Uterus (tissue), 4 donors: ENCODE data around the gene CCDC182. TPM values are rescaled to one million over a fixed set of nuclear protein-coding genes. Genes with fewer than 3 reads are reported as not detected.
A peak's percentile ranks its signal among the peaks of the same experiment; 100 is the strongest.

Source experiments
- DNase-seq, 2 donors: peaks; one replicate each; pipeline ENCODE4 v3.0.0-alpha.2; 2019 to 2020
- H3K27ac ChIP-seq, 2 donors: fragments of 200-600 bp; sonication (generic); 1 replicate in 1 of 2; 2 replicates in 1 of 2; pipeline ENCODE4 v1.5.1; 2016 to 2018
- H3K27me3 ChIP-seq, 2 donors: fragments of 200-600 bp; sonication (generic); one replicate each; pipeline ENCODE4 v1.5.1; 2018 to 2019; ENCODE audit warnings: control low read depth in 1 of 2
- H3K36me3 ChIP-seq, 2 donors: fragments of 200-600 bp; sonication (generic); one replicate each; pipeline ENCODE4 v1.5.1; 2019; ENCODE audit warnings: control low read depth in 1 of 2
- H3K4me1 ChIP-seq, 2 donors: fragments of 200-600 bp; sonication (generic); one replicate each; pipeline ENCODE4 v1.5.1; 2018 to 2019; ENCODE audit warnings: control low read depth in 1 of 2
- H3K4me3 ChIP-seq, 2 donors: fragments of 200-600 bp; sonication (generic); 1 replicate in 1 of 2; 2 replicates in 1 of 2; pipeline ENCODE4 v1.5.1; 2018 to 2019; ENCODE audit warnings: mild to moderate bottlenecking in 1 of 2
- H3K9me3 ChIP-seq, 2 donors: fragments of 200-600 bp; sonication (generic); one replicate each; pipeline ENCODE4 v1.5.1; 2019; ENCODE audit warnings: control low read depth in 1 of 2
- CTCF ChIP-seq, 4 experiments: fragments of 200-600 bp in 2 of 4; fragments of 450-650 bp in 2 of 4; sonication (generic) in 2 of 4; IDR thresholded peaks; one replicate each; pipeline ENCODE4 v1.5.1; 2016 to 2019; ENCODE audit warnings: antibody characterized with exemption in 4 of 4, mild to moderate bottlenecking in 2 of 4, moderate library complexity in 1 of 4
- POLR2A ChIP-seq, 2 donors: fragments of 450-650 bp; IDR thresholded peaks; one replicate each; pipeline ENCODE4 v1.6.1; 2016; ENCODE audit warnings: antibody characterized with exemption in 2 of 2, mild to moderate bottlenecking in 1 of 2, moderate library complexity in 1 of 2
- intact Hi-C: fragments of 100-400 bp; cut with DNase I; formaldehyde crosslinking; loops from one replicate; pipeline ENCODE4 v1.15.1; 2023; ENCODE audit warnings: low total_unique reads
- total RNA-seq, 4 donors: library from RNA; depleted of rRNA in 3 of 4; stranded (reverse); fragments of >200 nt in 3 of 4; gene quantifications; one replicate each; pipeline versions ENCODE4 v1.1.0 to v1.2.4, GENCODE V29; 2014 to 2023
- donor health status: DM: yes; HTN: yes; CAD: no.

CCDC182 gene
- total RNA-seq, 4 donors from 2014 or later = not detected

GRCh38 chr17:57783338-57783742 lies 38.2 kb upstream of the CCDC182 start:
- Histone ChIP-seq H3K27me3 (no peaks in the 10 kb centered on the region), H3K4me3 (no peak overlapping the region), H3K9me3 (no peaks in the 10 kb centered on the region), H3K27ac (no peak overlapping the region), H3K4me1 (no peaks in the 10 kb centered on the region), H3K36me3 (no peaks in the 10 kb centered on the region)
- DNase-seq = peak; percentile 29 to 36
- TF ChIP-seq CTCF (IDR thresholded peaks at IDR 0.05) = peak; percentile 29 to 60 (median 45)
- TF ChIP-seq POLR2A (IDR thresholded peaks at IDR 0.05) = no peak
- intact Hi-C loops = no loop called here

GRCh38 chr17:57782647-57783337 lies 37.7 kb upstream of the CCDC182 start:
- no peak for DNase-seq
- H3K27me3 ChIP-seq = no peaks in the 10 kb centered on the region
- no peak for TF ChIP-seq POLR2A (IDR thresholded peaks at IDR 0.05)
- TF ChIP-seq CTCF (IDR thresholded peaks at IDR 0.05) = no peak

GRCh38 chr17:57782062-57782490 lies 37.0 kb upstream of the CCDC182 start:
- H3K36me3 ChIP-seq = no peaks in the 10 kb centered on the region
- H3K4me1 ChIP-seq = no peaks in the 10 kb centered on the region
- no peak for TF ChIP-seq CTCF (IDR thresholded peaks at IDR 0.05)
- TF ChIP-seq POLR2A (IDR thresholded peaks at IDR 0.05) = no peak
- no peak overlapping the region for H3K27ac ChIP-seq
- intact Hi-C loops = no loop called here
- no peak for DNase-seq
- no peak overlapping the region for H3K4me3 ChIP-seq
- H3K9me3 ChIP-seq = no peaks in the 10 kb centered on the region
- H3K27me3 ChIP-seq = no peaks in the 10 kb centered on the region

More at GRCh38 chr17:57782647-57783337, 37.7 kb upstream of the CCDC182 start:
- no peak overlapping the region for H3K27ac ChIP-seq
- intact Hi-C loops = no loop called here
- H3K4me3 ChIP-seq = no peak overlapping the region
- no peaks in the 10 kb centered on the region for H3K36me3 ChIP-seq
- no peaks in the 10 kb centered on the region for H3K9me3 ChIP-seq
- H3K4me1 ChIP-seq = no peaks in the 10 kb centered on the region

GRCh38 chr17:57781386-57782061 lies 36.4 kb upstream of the CCDC182 start:
- H3K27me3 ChIP-seq = no peaks in the 10 kb centered on the region
- no peaks in the 10 kb centered on the region for H3K36me3 ChIP-seq
- no peaks in the 10 kb centered on the region for H3K9me3 ChIP-seq
- no peaks in the 10 kb centered on the region for H3K4me1 ChIP-seq
- TF ChIP-seq CTCF (IDR thresholded peaks at IDR 0.05) = no peak
- no peak for TF ChIP-seq POLR2A (IDR thresholded peaks at IDR 0.05)
- no peak overlapping the region for H3K4me3 ChIP-seq
- H3K27ac ChIP-seq = no peak overlapping the region
- intact Hi-C loops = no loop called here
- no peak for DNase-seq

GRCh38 chr17:57779706-57780105 lies 34.6 kb upstream of the CCDC182 start:
- TF ChIP-seq POLR2A (IDR thresholded peaks at IDR 0.05) (no peak), CTCF (IDR thresholded peaks at IDR 0.05) (no peak)

More at GRCh38 chr17:57779706-57780105, 34.6 kb upstream of the CCDC182 start:
- DNase-seq = no peak
- Histone ChIP-seq H3K4me1 (no peaks in the 10 kb centered on the region), H3K27ac (no peak overlapping the region), H3K36me3 (no peaks in the 10 kb centered on the region), H3K9me3 (no peaks in the 10 kb centered on the region), H3K27me3 (no peaks in the 10 kb centered on the region), H3K4me3 (no peak overlapping the region)
- intact Hi-C loops = no loop called here
